Neuronal stem cell (in vitro differentiated cells): ENCODE data around the gene PTCD2.
A peak's percentile ranks its signal among the peaks of the same experiment; 100 is the strongest.

Experiments used
- DNase-seq: peaks from one replicate; pipeline ENCODE4 v3.0.0-alpha.2; 2013; ENCODE audit warnings: low spot score
- H2AFZ ChIP-seq: one replicate; pipeline ENCODE4 v1.6.1; 2013; ENCODE audit warnings: mild to moderate bottlenecking, low read length, inconsistent platforms
- H2AK5ac ChIP-seq: 2 replicates; pipeline ENCODE4 v1.6.1; 2013; ENCODE audit warnings: low read depth, mild to moderate bottlenecking, inconsistent platforms, low read length, moderate library complexity, mixed read lengths
- H2BK120ac ChIP-seq: 2 replicates; pipeline ENCODE4 v1.6.1; 2013; ENCODE audit warnings: low read depth, mild to moderate bottlenecking, inconsistent platforms, low read length, moderate library complexity, mixed read lengths
- H2BK12ac ChIP-seq: one replicate; pipeline ENCODE4 v1.6.1; 2013; ENCODE audit warnings: low read length, inconsistent platforms
- H2BK15ac ChIP-seq: 2 replicates; pipeline ENCODE4 v1.6.1; 2013; ENCODE audit warnings: mild to moderate bottlenecking, low read length, inconsistent platforms, mixed read lengths
- H2BK5ac ChIP-seq: one replicate; pipeline ENCODE4 v1.6.1; 2013; ENCODE audit warnings: inconsistent platforms, mild to moderate bottlenecking, low read length, moderate library complexity
- H3K14ac ChIP-seq: one replicate; pipeline ENCODE4 v1.6.1; 2013; ENCODE audit warnings: low read length, inconsistent platforms
- H3K18ac ChIP-seq: 2 replicates; pipeline ENCODE4 v1.6.1; 2013; ENCODE audit warnings: low read length, inconsistent platforms
- H3K23ac ChIP-seq: 2 replicates; pipeline ENCODE4 v1.6.1; 2013; ENCODE audit warnings: low read depth, mild to moderate bottlenecking, mixed read lengths, low read length, inconsistent platforms; ENCODE audit not compliant: poor library complexity
- H3K27ac ChIP-seq: replicated peaks from 3 replicates; pipeline ENCODE4 v1.5.1; 2013; ENCODE audit warnings: low read length, inconsistent platforms
- H3K27me3 ChIP-seq, 3 experiments: 2 replicates each; pipeline ENCODE4 v1.6.1; 2013; ENCODE audit warnings: low read length in 3 of 3, mild to moderate bottlenecking in 2 of 3, inconsistent platforms in 1 of 3, low read depth in 1 of 3, mixed read lengths in 1 of 3, moderate library complexity in 1 of 3; ENCODE audit not compliant: control insufficient read depth in 3 of 3, insufficient read depth in 3 of 3
- H3K36me3 ChIP-seq, 2 donors: replicated peaks in 1 of 2; 2 replicates each; pipeline ENCODE4 v1.6.1; 2013; ENCODE audit warnings: low read length in 2 of 2; ENCODE audit not compliant: control insufficient read depth in 2 of 2, insufficient read depth in 2 of 2
- H3K4ac ChIP-seq: 2 replicates; pipeline ENCODE4 v1.6.1; 2013; ENCODE audit warnings: inconsistent platforms, mild to moderate bottlenecking, low read length, moderate library complexity
- H3K4me1 ChIP-seq, 2 donors: 1 replicate in 1 of 2; 2 replicates in 1 of 2; pipeline ENCODE4 v1.6.1; 2013; ENCODE audit warnings: low read length in 2 of 2, low read depth in 1 of 2; ENCODE audit not compliant: control insufficient read depth in 2 of 2, insufficient read depth in 1 of 2
- H3K4me2 ChIP-seq: one replicate; pipeline ENCODE4 v1.6.1; 2013; ENCODE audit warnings: mild to moderate bottlenecking, low read length, inconsistent platforms; ENCODE audit not compliant: insufficient read depth, poor library complexity, severe bottlenecking
- H3K4me3 ChIP-seq, 2 donors: 2 replicates each; pipeline ENCODE4 v1.5.1; 2013; ENCODE audit warnings: low read length in 2 of 2, mild to moderate bottlenecking in 2 of 2, inconsistent platforms in 1 of 2, moderate library complexity in 1 of 2
- H3K79me1 ChIP-seq: one replicate; pipeline ENCODE4 v1.6.1; 2013; ENCODE audit warnings: low read depth, mild to moderate bottlenecking, inconsistent platforms, low read length, moderate library complexity
- H3K9ac ChIP-seq: one replicate; pipeline ENCODE4 v1.6.1; 2013; ENCODE audit warnings: mild to moderate bottlenecking, low read depth, low read length, inconsistent platforms; ENCODE audit not compliant: poor library complexity
- H3K9me3 ChIP-seq, 2 donors: replicated peaks in 1 of 2; 2 replicates each; pipeline versions ENCODE3 to v1.6.1; 2013; ENCODE audit warnings: low read length in 2 of 2, mild to moderate bottlenecking in 2 of 2, inconsistent platforms in 1 of 2, low read depth in 1 of 2, mixed read lengths in 1 of 2, moderate library complexity in 1 of 2; ENCODE audit not compliant: control insufficient read depth in 2 of 2, insufficient read depth in 1 of 2
- H4K8ac ChIP-seq: one replicate; pipeline ENCODE4 v1.6.1; 2013; ENCODE audit warnings: low read depth, mild to moderate bottlenecking, inconsistent platforms, low read length, moderate library complexity
- H4K91ac ChIP-seq: one replicate; pipeline ENCODE4 v1.6.1; 2013; ENCODE audit warnings: low read length, low read depth, mild to moderate bottlenecking, inconsistent platforms; ENCODE audit not compliant: poor library complexity
- WGBS, 2 donors: extraction: QIAGEN DNeasy Blood & Tissue Kit; methylation state at CpG; one replicate each; pipeline ENCODE4 v1.1.7; 2013; ENCODE audit warnings: missing lambda C conversion rate in 2 of 2, mixed read lengths in 1 of 2; ENCODE audit not compliant: insufficient read length in 2 of 2, insufficient replicate concordance in 1 of 2; ENCODE audit errors: extremely low coverage in 2 of 2; 5-methylcytosine and 5-hydroxymethylcytosine counted together

PTCD2 gene

DNA sequence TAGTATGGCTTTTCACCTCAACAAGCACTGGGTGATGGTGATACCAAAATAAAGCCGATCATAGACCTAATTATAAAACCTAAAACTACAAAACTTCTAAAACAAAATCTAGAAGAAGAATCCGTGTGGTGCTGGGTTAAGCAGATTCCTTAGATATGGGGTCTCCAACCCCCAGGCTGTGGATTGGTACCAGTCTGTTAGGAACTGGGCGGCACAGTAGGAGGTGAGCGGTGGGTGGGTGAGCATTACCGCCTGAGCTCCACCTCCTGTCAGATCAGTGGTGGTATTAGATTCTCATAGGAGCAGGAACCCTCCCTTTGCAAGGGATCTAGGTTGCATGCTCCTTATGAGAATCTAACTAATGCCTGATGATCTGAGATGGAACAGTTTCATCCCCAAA is 33.4 kb upstream of the PTCD2 start:
- H3K18ac ChIP-seq, result no peak overlapping the region
- no peak overlapping the region for H2BK15ac ChIP-seq
- H3K4me2 ChIP-seq, result no peak overlapping the region
- H2BK120ac ChIP-seq, result no peak overlapping the region
- H3K14ac ChIP-seq, result no peak overlapping the region
- no peak overlapping the region for H3K4me3 ChIP-seq
- no peak overlapping the region for H3K27ac ChIP-seq
- no peak overlapping the region for H3K23ac ChIP-seq
- WGBS, 2 donors, result no CpG with 5 or more reads among the region's 5 CpGs
- no peaks in the 10 kb centered on the region for H3K4me1 ChIP-seq
- H3K79me1 ChIP-seq, result no peaks in the 10 kb centered on the region
- no peak overlapping the region for H4K8ac ChIP-seq
- no peak overlapping the region for H3K9ac ChIP-seq
- H2AK5ac ChIP-seq, result no peak overlapping the region
- no peak for DNase-seq
- peaks cover 5 to 57% of the 10 kb centered on the region in 2 donors for H3K36me3 ChIP-seq
- no peaks in the 10 kb centered on the region for H3K27me3 ChIP-seq
- H4K91ac ChIP-seq, result no peak overlapping the region
- H2BK5ac ChIP-seq, result no peak overlapping the region
- H2BK12ac ChIP-seq, result no peak overlapping the region
- H3K9me3 ChIP-seq, result no peaks in the 10 kb centered on the region
- H2AFZ ChIP-seq, result no peak overlapping the region
- H3K4ac ChIP-seq, result no peak overlapping the region

DNA sequence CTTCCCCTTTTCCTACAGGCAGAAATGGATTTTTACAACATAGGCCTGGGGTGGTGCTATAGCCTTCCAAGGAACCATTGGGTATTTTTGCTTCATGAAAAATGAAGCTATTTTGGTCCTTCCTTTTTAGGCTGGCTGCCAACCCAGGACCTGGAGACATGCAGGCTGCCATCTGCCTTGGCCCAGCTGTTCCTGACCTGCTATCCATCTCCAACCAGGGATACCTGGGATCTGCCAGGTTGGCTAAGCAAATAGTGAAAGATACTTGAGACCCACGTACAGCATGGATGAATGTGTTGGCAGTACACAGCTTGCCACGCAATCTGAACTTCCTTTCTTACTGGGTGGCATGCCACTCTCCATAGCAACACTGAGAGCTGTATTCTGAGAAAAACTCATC is 31.2 kb upstream of the PTCD2 start:
- WGBS, 2 donors, result no CpG with 5 or more reads among the region's 2 CpGs
- peaks cover 5 to 66% of the 10 kb centered on the region in 2 donors for H3K36me3 ChIP-seq
- H3K23ac ChIP-seq, result no peak overlapping the region

DNA sequence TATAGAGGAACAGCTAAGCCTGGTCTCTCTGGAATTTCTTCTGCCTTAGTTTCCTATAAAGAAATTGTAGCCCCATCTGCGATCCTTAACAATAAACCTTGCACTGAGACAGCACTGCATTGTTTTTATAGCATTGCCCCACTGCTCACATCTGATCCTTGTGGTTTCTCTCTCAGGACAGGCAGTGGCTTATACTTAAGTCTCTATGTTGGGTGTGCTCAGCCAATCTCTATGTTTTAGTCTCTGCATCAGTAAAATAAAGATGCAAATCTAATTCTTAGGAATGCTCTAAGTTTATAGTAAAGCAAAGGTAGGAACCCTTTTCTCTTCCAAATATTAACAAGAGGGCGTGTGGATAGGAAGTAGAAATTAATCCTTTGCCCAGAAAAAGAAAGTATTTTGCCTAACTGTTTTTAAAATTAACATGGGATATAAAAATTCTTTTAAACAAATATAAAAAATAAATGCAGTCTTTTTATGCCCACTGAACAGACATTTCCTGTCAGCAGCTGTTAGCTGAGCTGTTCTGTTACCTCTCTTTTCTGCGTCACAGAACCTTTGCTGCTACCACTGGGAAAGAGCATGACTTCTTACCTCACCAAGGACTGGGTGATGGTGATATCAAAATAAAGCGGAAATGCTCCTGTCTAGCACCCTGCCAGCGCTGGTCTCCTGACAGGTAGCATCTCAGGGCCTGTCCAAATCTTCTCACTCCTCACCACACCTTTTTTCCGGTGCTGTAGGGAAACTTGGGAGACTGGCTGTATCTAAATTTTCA is 29.6 kb upstream of the PTCD2 start:
- H4K91ac ChIP-seq, result no peak overlapping the region
- no peak overlapping the region for H3K9ac ChIP-seq
- H3K14ac ChIP-seq, result no peak overlapping the region
- H3K4me1 ChIP-seq, result no peaks in the 10 kb centered on the region
- WGBS, 2 donors, result no CpG with 5 or more reads among the region's 6 CpGs
- H3K23ac ChIP-seq, result no peak overlapping the region
- no peak for DNase-seq
- no peak overlapping the region for H2BK120ac ChIP-seq
- H3K4me2 ChIP-seq, result no peak overlapping the region
- no peak overlapping the region for H3K27ac ChIP-seq
- H3K18ac ChIP-seq, result no peak overlapping the region
- peaks cover 5 to 83% of the 10 kb centered on the region in 2 donors for H3K36me3 ChIP-seq
- no peaks in the 10 kb centered on the region for H3K27me3 ChIP-seq
- no peaks in the 10 kb centered on the region for H3K79me1 ChIP-seq
- no peak overlapping the region for H3K4me3 ChIP-seq
- H3K4ac ChIP-seq, result no peak overlapping the region
- no peak overlapping the region for H2BK15ac ChIP-seq
- H2BK12ac ChIP-seq, result no peak overlapping the region
- H2BK5ac ChIP-seq, result no peak overlapping the region
- H2AFZ ChIP-seq, result no peak overlapping the region
- H4K8ac ChIP-seq, result no peak overlapping the region
- no peak overlapping the region for H2AK5ac ChIP-seq
- H3K9me3 ChIP-seq, result no peaks in the 10 kb centered on the region

More for the DNA sequence above, 31.2 kb upstream of the PTCD2 start:
- H3K79me1 ChIP-seq, result no peaks in the 10 kb centered on the region
- no peak for DNase-seq
- H3K27ac ChIP-seq, result no peak overlapping the region
- H2BK15ac ChIP-seq, result no peak overlapping the region
- H3K14ac ChIP-seq, result no peak overlapping the region
- H3K4me2 ChIP-seq, result no peak overlapping the region
- peak overlapping the region; percentile 24 for H3K9ac ChIP-seq
- no peak overlapping the region for H3K4ac ChIP-seq
- H2BK12ac ChIP-seq, result no peak overlapping the region
- no peaks in the 10 kb centered on the region for H3K27me3 ChIP-seq
- no peak overlapping the region for H3K18ac ChIP-seq
- no peak overlapping the region for H4K8ac ChIP-seq
- no peak overlapping the region for H2BK120ac ChIP-seq
- no peak overlapping the region for H4K91ac ChIP-seq
- no peak overlapping the region for H2BK5ac ChIP-seq
- no peak overlapping the region for H3K4me3 ChIP-seq
- H3K4me1 ChIP-seq, result no peaks in the 10 kb centered on the region
- H2AK5ac ChIP-seq, result no peak overlapping the region
- H3K9me3 ChIP-seq, result no peaks in the 10 kb centered on the region
- H2AFZ ChIP-seq, result no peak overlapping the region

GRCh38 chr5:72291601-72292000 is 28.6 kb upstream of the PTCD2 start:
- H3K14ac ChIP-seq, result no peak overlapping the region
- H3K18ac ChIP-seq, result no peak overlapping the region
- H2BK120ac ChIP-seq, result no peak overlapping the region
- DNase-seq, result no peak
- no peak overlapping the region for H3K4ac ChIP-seq
- peaks cover 5 to 91% of the 10 kb centered on the region in 2 donors for H3K36me3 ChIP-seq
- no peak overlapping the region for H2AK5ac ChIP-seq
- no peaks in the 10 kb centered on the region for H3K9me3 ChIP-seq
- no peak overlapping the region for H3K23ac ChIP-seq
- no peak overlapping the region for H4K8ac ChIP-seq
- H2BK5ac ChIP-seq, result no peak overlapping the region
- H2BK15ac ChIP-seq, result no peak overlapping the region
- H2AFZ ChIP-seq, result no peak overlapping the region
- H3K4me1 ChIP-seq, result no peaks in the 10 kb centered on the region
- no peak overlapping the region for H3K9ac ChIP-seq
- no peak overlapping the region for H4K91ac ChIP-seq
- H3K79me1 ChIP-seq, result no peaks in the 10 kb centered on the region
- H2BK12ac ChIP-seq, result no peak overlapping the region
- no peak overlapping the region for H3K4me3 ChIP-seq
- no peak overlapping the region for H3K27ac ChIP-seq
- WGBS, 2 donors, result no CpG with 5 or more reads among the region's 3 CpGs
- H3K27me3 ChIP-seq, result no peaks in the 10 kb centered on the region
- no peak overlapping the region for H3K4me2 ChIP-seq
